ENCODE measurements around the gene WNT7B.

WNT7B gene

GRCh38 chr22:45957826-45958225 lies 19.1 kb downstream of the WNT7B start:
- DNase-seq (ENCODE audit: low read depth in 2 of 2), result no peak

- no peak for DNase-seq (ENCODE audit: low read depth in 2 of 2)
Measured at GRCh38 chr22:45953178-45953577, 23.8 kb downstream of the WNT7B start.

- DNase-seq (ENCODE audit: low read depth in 2 of 2), result no peak
Measured at GRCh38 chr22:45952553-45952952, 24.4 kb downstream of the WNT7B start.

- DNase-seq (ENCODE audit: low read depth in 2 of 2), result no peak
Measured at GRCh38 chr22:45952151-45952550, 24.8 kb downstream of the WNT7B start.

- no peak for DNase-seq (ENCODE audit: low read depth in 2 of 2)
Measured at GRCh38 chr22:45949891-45950290, 27.1 kb downstream of the WNT7B start.

- DNase-seq (ENCODE audit: low read depth in 2 of 2), result no peak
Measured at GRCh38 chr22:45949258-45949870, 27.6 kb downstream of the WNT7B start.

- DNase-seq (ENCODE audit: low read depth in 2 of 2), result no peak
Measured at GRCh38 chr22:45948081-45948648, 28.8 kb downstream of the WNT7B start.

- DNase-seq (ENCODE audit: low read depth in 2 of 2), result no peak
Measured at GRCh38 chr22:45946805-45947600, 30.0 kb downstream of the WNT7B start.

- no peak for DNase-seq (ENCODE audit: low read depth in 2 of 2)
Measured at GRCh38 chr22:45945621-45946106, 31.3 kb downstream of the WNT7B start.

- no peak for DNase-seq (ENCODE audit: low read depth in 2 of 2)
Measured at GRCh38 chr22:45942787-45943493, 34.0 kb downstream of the WNT7B start.

- DNase-seq (ENCODE audit: low read depth in 2 of 2), result no peak
Measured at GRCh38 chr22:45942344-45942743, 34.6 kb downstream of the WNT7B start.

GRCh38 chr22:45938913-45939312 lies 38.0 kb downstream of the WNT7B start:
- DNase-seq (ENCODE audit: low read depth in 2 of 2), result no peak

- DNase-seq (ENCODE audit: low read depth in 2 of 2), result no peak
Measured at GRCh38 chr22:45937960-45938359, 39.0 kb downstream of the WNT7B start.

- no peak for DNase-seq (ENCODE audit: low read depth in 2 of 2)
Measured at GRCh38 chr22:45935573-45935972, 41.4 kb downstream of the WNT7B start.

GRCh38 chr22:45934659-45935341 lies 42.2 kb downstream of the WNT7B start:
- no peak for DNase-seq (ENCODE audit: low read depth in 2 of 2)

GRCh38 chr22:45934168-45934564 lies 42.8 kb downstream of the WNT7B start:
- DNase-seq (ENCODE audit: low read depth in 2 of 2), result no peak

GRCh38 chr22:45933506-45934167 lies 43.3 kb downstream of the WNT7B start:
- no peak for DNase-seq (ENCODE audit: low read depth in 2 of 2)

- DNase-seq (ENCODE audit: low read depth in 2 of 2), result no peak
Measured at GRCh38 chr22:45932071-45932470, 44.9 kb downstream of the WNT7B start.

GRCh38 chr22:45931042-45931441 lies 45.9 kb downstream of the WNT7B start:
- DNase-seq (ENCODE audit: low read depth in 2 of 2), result no peak

- no peak for DNase-seq (ENCODE audit: low read depth in 2 of 2)
Measured at GRCh38 chr22:45930324-45930723, 46.6 kb downstream of the WNT7B start.

GRCh38 chr22:45929649-45930048 lies 47.3 kb downstream of the WNT7B start:
- no peak for DNase-seq (ENCODE audit: low read depth in 2 of 2)

All from stimulated activated CD4-positive, alpha-beta T cell treated with anti-CD3 and anti-CD28 coated beads, Interleukin-12 subunit alpha, Interleukin-12 subunit beta, amount 100 ng/mL, for 24 hours (primary cell).